ENCODE results near the gene RGS9.

RGS9 gene

DNA sequence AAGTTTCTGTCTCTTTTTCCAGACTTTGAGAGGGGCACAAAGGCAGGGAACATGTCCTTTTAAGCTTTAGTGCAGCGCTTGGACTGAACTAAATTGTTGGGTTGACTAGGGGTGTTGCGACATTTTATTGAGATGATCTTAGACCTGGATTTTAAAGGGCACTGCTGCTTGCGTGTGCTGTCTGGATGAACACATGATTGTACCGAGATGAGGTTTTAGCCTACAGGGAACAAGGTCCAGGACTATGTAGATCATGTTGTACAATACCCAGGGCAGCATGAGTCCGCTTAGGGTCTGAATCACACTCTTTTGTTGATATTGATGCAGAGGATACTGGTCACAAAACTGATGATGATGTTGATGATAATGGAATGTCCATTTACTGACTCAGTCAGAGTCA is 5.2 kb upstream of the RGS9 start:
- H3K27me3 ChIP-seq = no peaks in the 10 kb centered on the region; the same call in 1 of the 2 replicates
- no peaks in the 10 kb centered on the region for H3K9me3 ChIP-seq
- no peaks in the 10 kb centered on the region for H3K4me1 ChIP-seq
- TF ChIP-seq, protein P1, sequence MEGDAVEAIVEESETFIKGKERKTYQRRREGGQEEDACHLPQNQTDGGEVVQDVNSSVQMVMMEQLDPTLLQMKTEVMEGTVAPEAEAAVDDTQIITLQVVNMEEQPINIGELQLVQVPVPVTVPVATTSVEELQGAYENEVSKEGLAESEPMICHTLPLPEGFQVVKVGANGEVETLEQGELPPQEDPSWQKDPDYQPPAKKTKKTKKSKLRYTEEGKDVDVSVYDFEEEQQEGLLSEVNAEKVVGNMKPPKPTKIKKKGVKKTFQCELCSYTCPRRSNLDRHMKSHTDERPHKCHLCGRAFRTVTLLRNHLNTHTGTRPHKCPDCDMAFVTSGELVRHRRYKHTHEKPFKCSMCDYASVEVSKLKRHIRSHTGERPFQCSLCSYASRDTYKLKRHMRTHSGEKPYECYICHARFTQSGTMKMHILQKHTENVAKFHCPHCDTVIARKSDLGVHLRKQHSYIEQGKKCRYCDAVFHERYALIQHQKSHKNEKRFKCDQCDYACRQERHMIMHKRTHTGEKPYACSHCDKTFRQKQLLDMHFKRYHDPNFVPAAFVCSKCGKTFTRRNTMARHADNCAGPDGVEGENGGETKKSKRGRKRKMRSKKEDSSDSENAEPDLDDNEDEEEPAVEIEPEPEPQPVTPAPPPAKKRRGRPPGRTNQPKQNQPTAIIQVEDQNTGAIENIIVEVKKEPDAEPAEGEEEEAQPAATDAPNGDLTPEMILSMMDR (IDR thresholded peaks at IDR 0.05; ENCODE audit: low read depth, low read length) = no peak
- DNase-seq = no peak
- no peaks in the 10 kb centered on the region for H3K36me3 ChIP-seq
- no peak overlapping the region for H3K4me3 ChIP-seq (ENCODE audit: low read depth, low read length)

DNA sequence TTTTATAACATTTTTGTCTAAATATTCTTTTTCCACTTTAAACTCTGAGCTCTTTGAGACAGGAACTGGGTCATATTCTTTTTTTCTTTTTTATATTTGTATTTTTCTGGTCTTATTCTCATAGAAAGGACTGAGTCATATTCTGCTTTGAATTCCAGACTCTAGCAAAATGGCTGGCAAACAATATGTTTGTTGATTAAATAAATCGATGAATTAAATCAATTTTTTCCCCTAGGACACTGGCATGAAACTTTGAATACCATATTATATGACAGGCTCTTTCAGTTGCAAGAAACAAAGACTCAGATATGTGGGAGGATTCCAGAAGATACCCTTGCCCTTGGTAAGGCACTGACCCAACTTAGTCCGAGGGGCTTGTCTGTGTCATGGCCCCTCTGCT is 3.1 kb upstream of the RGS9 start:
- DNase-seq = no peak
- H3K4me1 ChIP-seq = no peaks in the 10 kb centered on the region
- TF ChIP-seq, protein P1 (IDR thresholded peaks at IDR 0.05; ENCODE audit: low read depth, low read length) = no peak
- H3K9me3 ChIP-seq = no peaks in the 10 kb centered on the region
- no peak overlapping the region for H3K4me3 ChIP-seq (ENCODE audit: low read depth, low read length)
- H3K36me3 ChIP-seq = no peaks in the 10 kb centered on the region
- peaks cover 11% of the 10 kb centered on the region; the same call in 1 of the 2 replicates for H3K27me3 ChIP-seq

DNA sequence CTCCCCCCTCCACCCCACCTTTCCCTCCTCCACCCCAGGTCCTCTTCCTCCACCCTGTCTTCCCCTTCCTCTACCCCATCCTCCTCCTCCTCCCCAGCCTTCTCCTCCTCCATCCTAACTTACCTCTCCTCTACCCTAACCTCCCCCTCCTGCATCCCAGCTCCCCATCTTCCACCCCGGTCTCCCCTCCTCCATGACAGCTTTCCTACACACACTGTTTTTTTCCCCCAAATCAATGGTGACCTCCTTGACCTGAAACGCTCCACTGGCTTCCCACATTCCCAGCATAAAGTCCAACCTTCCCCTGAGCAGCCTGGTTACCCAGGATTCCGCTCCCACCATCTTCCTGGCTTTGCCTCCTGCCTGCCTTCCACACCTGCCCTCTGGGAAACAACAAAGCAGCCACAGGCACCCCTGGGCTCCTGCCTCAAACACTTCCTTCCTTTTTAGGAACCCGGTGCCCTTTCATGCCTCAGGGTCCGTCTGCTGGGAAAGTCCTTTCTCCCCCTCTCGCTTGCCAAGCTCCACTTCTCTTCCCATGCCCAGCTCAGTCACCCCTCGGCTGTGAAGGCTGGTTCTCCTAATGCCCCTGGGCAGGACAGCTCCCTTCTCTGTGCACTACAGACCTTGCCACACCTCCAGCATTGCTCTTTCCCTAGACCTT is 2.1 kb downstream of the RGS9 start:
- Histone ChIP-seq H3K9me3 (no peaks in the 10 kb centered on the region), H3K4me1 (no peaks in the 10 kb centered on the region), H3K4me3 (ENCODE audit: low read depth, low read length) (no peak overlapping the region), H3K36me3 (no peaks in the 10 kb centered on the region), H3K27me3 (peaks cover 11% of the 10 kb centered on the region; the same call in 1 of the 2 replicates)
- TF ChIP-seq, protein P1 (IDR thresholded peaks at IDR 0.05; ENCODE audit: low read depth, low read length) = no peak
- no peak for DNase-seq

DNA sequence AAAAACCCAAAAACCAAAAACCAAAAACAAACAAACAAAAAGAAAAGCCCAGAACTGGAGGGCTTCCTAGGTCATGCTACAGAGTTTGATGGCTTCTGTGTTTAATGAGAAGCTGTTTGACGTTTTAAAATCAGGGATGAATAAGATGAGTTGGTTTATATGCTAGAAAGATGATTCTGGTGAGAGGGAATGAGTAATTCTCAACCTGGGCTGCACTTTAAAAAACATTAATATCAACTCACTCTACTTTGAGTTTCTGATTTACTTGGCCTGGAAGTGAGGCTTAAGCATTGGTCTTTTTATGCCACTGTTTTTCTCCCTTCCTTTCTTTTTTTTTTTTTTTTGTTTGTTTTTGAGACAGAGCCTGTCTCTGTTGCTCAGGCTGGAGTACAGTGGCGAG is 5.1 kb downstream of the RGS9 start:
- Histone ChIP-seq H3K36me3 (no peaks in the 10 kb centered on the region), H3K4me1 (no peaks in the 10 kb centered on the region), H3K4me3 (ENCODE audit: low read depth, low read length) (no peak overlapping the region), H3K27me3 (peaks cover 11% of the 10 kb centered on the region; the same call in 1 of the 2 replicates), H3K9me3 (no peaks in the 10 kb centered on the region)
- TF ChIP-seq, protein P1 (IDR thresholded peaks at IDR 0.05; ENCODE audit: low read depth, low read length) = no peak
- DNase-seq = no peak

DNA sequence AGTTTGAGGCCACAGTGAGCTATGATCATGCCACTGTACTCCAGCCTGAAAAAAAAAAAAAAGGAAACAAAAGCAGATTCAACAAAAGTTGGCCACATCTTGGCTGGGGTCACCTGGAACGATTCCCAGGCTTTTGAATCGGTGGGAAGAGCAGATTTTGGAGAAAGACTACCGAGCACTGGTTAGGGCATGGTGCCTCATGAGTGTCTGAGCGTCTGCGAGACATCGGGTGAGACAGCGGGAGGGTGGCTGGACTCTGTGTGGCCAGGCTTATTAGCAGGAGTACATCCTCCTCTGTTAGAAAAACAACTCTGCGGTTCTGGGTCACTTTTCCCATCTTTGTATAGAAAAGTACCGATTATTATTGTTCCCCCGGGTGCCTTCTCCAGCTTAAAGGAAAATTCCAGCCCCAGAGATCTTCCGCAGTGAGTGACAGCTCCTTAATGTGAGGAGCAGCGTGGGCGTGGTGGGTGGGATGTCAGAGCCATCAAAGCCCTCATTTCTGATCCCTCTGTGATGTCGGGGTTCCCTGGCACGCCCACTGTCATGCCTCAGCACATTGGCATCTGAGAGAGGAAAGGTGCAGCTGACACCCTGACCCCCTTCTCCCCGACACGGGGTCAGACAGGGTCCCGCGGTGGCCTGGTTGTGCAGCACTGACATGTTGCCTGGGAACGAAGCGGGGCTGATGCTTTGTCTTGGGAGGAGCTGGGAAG is 6.9 kb downstream of the RGS9 start:
- TF ChIP-seq, protein P1 (IDR thresholded peaks at IDR 0.05; ENCODE audit: low read depth, low read length) = no peak
- H3K36me3 ChIP-seq = no peaks in the 10 kb centered on the region
- no peak overlapping the region for H3K4me3 ChIP-seq (ENCODE audit: low read depth, low read length)
- H3K9me3 ChIP-seq = no peaks in the 10 kb centered on the region
- H3K4me1 ChIP-seq = no peaks in the 10 kb centered on the region
- no peak for DNase-seq
- H3K27me3 ChIP-seq = no peaks in the 10 kb centered on the region

DNA sequence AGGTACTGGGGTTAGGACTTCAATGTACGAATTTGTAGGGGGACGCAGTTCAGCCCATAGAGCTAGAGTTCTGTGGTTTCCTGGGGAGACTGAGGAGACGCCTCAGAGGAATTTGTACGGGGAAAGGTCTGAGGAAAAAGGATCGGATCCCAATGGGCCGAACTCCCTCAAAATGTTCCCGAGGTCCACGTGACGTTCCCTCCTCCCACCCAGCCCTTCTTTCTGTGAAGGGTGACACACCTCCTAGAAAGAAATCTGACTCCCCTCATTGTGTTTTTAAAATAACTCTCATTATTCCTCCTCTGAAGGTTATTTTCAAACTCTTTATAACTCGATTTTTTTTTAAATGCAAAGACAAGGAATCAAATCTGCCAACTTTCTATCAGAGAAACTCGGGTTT is 8.6 kb downstream of the RGS9 start:
- Histone ChIP-seq H3K9me3 (no peaks in the 10 kb centered on the region), H3K4me1 (no peaks in the 10 kb centered on the region), H3K27me3 (no peaks in the 10 kb centered on the region), H3K4me3 (ENCODE audit: low read depth, low read length) (no peak overlapping the region), H3K36me3 (no peaks in the 10 kb centered on the region)
- TF ChIP-seq, protein P1 (IDR thresholded peaks at IDR 0.05; ENCODE audit: low read depth, low read length) = no peak
- DNase-seq = no peak

Measured in BE2C (cell line).